CD4-positive, alpha-beta T cell treated with Interleukin-4 for 4 hours (primary cell): Measurements from ENCODE around the gene KIAA1549.
"Not testable (repeated sequence)": the region's sequence is repeated elsewhere in the genome, so short reads cannot be mapped to it uniquely, and the experiment has no call there.

Experiments
- DNase-seq: peaks from one replicate; pipeline ENCODE4 v3.0.0-alpha.2; 2020

KIAA1549 gene

DNA sequence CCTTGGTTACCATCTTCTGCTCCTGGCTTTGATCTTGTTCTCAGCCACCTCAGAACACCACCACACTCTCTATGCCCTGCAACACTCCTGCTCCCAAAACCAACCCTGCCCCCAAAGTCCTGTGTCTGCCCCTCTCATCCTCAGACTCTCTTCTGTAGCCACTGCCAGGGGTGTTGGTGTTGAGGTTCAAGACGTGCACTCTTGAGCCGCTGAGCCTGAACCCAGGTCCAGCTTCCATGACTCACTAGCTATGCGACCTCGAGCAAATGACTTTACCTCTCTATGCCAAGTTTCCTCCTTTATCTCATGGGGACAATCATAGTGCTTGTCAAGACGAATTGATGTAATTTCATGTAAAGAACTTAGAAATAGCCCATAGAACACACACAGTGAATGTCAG lies 182.4 kb downstream of the KIAA1549 start:
- DNase-seq, result no peak

DNA sequence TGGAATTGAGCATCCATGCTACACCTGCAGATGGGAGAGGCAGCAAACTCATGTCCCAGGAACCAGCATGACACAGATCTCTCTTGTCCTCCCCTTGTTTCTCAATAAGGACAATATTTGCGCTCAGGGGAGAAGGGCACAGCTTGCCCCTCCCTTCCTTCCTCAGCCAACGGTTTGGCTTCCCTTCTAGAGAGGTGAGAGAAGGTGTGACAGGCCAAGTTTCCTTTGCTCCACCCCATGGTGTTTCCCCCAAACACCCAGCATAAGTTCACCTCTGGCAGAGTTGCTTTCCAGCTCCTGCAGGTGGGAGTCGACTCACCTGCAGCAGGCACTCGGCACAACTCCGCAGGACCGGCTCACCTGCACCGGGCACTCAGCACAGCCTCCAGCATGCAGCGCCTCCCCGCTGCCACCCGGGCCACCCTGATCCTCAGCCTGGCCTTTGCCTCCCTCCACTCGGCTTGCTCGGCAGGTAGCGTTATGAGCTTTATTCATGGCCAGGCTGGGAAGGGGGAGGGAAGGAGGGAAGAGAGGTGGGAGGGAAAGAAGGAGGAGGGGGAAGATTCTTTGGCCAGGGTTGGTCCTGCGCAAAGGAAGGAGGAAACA lies 183.4 kb downstream of the KIAA1549 start, which contains the start of the genes ATP6V0A4 and TMEM213:
TSS of gene ATP6V0A4 (minus strand) at position 482 of the 606 bp plus-strand sequence. CDS start 26,949 bp downstream, outside the sequence.
TSS of gene TMEM213 (plus strand) at position 280 of the 606 bp plus-strand sequence. CDS start at position 391, 111 bp downstream.
- no peak for DNase-seq

DNA sequence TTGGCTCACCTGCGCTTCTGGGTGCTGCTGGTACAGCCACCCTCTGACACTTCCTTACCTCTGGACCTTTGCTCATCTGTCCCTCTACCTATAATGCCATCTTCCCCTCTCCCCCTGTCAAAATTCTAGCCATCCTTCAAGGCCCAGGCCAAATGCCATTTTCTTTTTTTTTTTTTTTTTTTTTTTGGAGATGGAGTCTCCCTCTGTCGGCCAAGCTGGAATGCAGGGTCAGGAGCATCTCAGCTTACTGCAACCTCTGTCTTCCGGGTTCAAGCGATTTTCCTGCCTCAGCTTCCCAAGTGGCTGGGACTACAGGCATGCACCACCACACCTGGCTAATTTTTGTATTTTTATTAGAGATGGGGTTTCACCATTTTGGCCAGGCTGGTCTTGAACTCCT lies 184.1 kb downstream of the KIAA1549 start:
- DNase-seq, result not testable (repeated sequence)

DNA sequence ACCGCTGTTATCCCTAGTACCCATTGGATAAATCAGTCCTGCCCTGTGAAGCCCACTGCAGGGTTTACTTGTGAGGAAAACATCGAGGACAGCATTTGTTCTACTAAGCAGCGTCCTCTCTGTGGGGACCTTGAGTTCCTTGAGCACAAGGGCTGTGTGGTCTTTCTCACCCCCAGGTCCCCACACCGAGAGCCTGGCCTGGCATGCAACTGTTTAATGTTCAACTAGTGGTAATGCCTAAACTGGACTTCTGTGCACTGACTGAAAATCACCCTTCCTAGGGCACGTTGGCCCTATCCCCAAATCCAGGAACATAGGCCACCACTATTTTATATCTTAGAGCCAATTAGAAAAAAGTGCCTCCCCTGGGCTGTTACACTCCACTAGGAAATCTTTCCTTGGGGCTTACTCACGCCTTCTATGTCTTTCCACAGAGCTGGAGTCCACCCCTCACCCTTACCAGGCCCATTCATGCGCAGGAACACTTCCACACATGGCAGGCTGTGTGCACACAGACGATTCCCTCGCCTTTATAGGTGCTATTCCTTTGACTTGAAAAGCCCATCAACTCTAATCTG lies 185.1 kb downstream of the KIAA1549 start:
- no peak for DNase-seq

DNA sequence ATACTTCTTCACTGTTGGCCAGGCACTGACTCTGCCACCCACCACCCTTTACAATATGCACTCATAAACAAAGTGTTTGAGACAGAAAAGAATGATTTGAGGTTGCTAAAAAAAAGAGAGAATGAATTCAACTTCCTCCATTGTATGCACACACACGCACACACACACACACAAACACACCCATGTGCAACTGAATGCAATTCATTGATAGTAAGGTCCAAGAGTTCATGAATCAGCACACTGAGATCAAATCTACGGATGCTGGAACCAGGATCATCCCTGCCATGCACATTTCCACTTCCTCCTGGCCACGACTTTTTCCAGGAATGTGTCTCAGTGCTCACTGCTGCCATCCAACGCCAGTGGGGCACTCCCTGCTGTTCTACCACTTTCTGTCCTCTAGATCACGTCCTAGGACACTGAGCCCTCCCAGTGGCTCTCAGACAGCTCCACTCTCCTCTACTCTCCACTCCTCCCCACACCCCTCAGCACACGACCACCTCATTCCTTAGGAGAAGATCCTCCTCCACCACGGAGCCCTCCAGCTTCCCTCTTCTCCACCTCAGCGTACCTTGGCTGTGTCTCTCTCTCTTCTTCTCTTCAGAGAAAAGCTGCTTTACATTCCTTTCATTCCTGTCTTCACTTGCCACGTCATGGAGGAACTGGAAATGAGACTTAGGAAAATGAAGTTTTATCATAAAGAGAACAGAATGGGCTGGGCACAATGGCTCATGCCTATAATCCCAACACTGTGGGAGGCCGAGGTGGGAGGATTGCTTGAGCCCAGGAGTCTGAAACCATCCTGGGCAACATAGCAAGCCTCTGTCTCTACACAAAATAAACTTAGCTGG lies 195.4 kb downstream of the KIAA1549 start:
- DNase-seq, result no peak

DNA sequence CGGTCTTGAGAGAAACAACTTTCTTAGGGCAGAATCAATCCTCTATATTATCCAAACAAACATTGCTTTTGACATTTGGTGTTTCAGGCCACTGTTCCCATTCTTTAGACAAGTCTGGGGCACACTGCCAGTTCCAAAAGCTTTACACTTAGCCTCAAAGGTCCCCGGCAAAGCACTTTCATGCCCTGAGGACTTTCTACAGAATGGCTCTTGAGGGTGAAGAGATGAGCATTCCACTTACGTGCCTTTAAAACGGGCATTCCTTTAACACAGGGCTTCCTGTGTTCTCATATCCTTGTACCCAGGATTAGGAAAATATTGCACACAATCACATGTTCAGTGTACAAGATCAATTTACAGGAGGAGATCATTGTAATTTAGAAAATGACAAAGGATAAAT lies 196.5 kb downstream of the KIAA1549 start:
- no peak for DNase-seq
